OCI-M1 (cell line): ENCODE data around the gene CLEC2L.
"Not testable (repeated sequence)": the region's sequence is repeated elsewhere in the genome, so short reads cannot be mapped to it uniquely, and the experiment has no call there.

Experiments used
- DNase-seq: peaks from one replicate; lab custom pipeline; 2025; lab: John Stamatoyannopoulos, UW

Gene CLEC2L

GRCh38 chr7:139523968-139524815, 707 bp downstream of the CLEC2L start:
- no peak for DNase-seq

- no peak for DNase-seq
These were observed 1.8 kb downstream of the CLEC2L start for GRCh38 chr7:139525239-139525638.

- no peak for DNase-seq
These were observed 2.3 kb downstream of the CLEC2L start for GRCh38 chr7:139525750-139526149.

GRCh38 chr7:139526578-139527544, 3.4 kb downstream of the CLEC2L start:
- DNase-seq = no peak

- no peak for DNase-seq
These were observed 7.6 kb downstream of the CLEC2L start for GRCh38 chr7:139531094-139531493.

- no peak for DNase-seq
These were observed 9.2 kb downstream of the CLEC2L start for GRCh38 chr7:139532636-139533155.

- no peak for DNase-seq
These were observed 10.6 kb downstream of the CLEC2L start for GRCh38 chr7:139534096-139534495.

- no peak for DNase-seq
These were observed 11.6 kb downstream of the CLEC2L start for GRCh38 chr7:139534966-139535651.

GRCh38 chr7:139536152-139536551, 12.7 kb downstream of the CLEC2L start:
- no peak for DNase-seq

- DNase-seq = no peak
These were observed 15.6 kb downstream of the CLEC2L start for GRCh38 chr7:139538881-139539635.

- no peak for DNase-seq
These were observed 16.7 kb downstream of the CLEC2L start for GRCh38 chr7:139540203-139540602.

- DNase-seq = no peak
These were observed 18.3 kb downstream of the CLEC2L start for GRCh38 chr7:139541600-139542307.

GRCh38 chr7:139542308-139543151, 19.0 kb downstream of the CLEC2L start:
- no peak for DNase-seq

- DNase-seq = no peak
These were observed 20.5 kb downstream of the CLEC2L start for GRCh38 chr7:139543801-139544603.

- DNase-seq = no peak
These were observed 21.2 kb downstream of the CLEC2L start for GRCh38 chr7:139544645-139545044.

- DNase-seq = peak; percentile 27
These were observed 25.0 kb downstream of the CLEC2L start for GRCh38 chr7:139548302-139549028.

- DNase-seq = not testable (repeated sequence)
These were observed 30.7 kb downstream of the CLEC2L start for GRCh38 chr7:139553991-139554700.
